OCI-LY7 (cell line): ENCODE measurements around the gene PTPRO.

Source experiments
- CTCF ChIP-seq: fragments of 200-600 bp; sonication (generic); conservative IDR thresholded peaks from 2 replicates; pipeline ENCODE4 v1.5.1; 2014; ENCODE audit warnings: mild to moderate bottlenecking, antibody characterized with exemption, low read length, moderate library complexity, mixed read lengths
- EZH2phosphoT487 ChIP-seq: fragments of 200-600 bp; sonication (generic); IDR thresholded peaks from 2 replicates; pipeline ENCODE4 v1.6.1; 2018; ENCODE audit warnings: low read depth, borderline replicate concordance, mild to moderate bottlenecking, mixed run types, antibody characterized with exemption, low read length, moderate library complexity, mixed read lengths

GRCh38 chr12:15428632-15429031 lies 106.3 kb downstream of the PTPRO start:
- TF ChIP-seq CTCF (no peak), EZH2phosphoT487 (no peak)
